SK-MEL-5 (cell line): ENCODE results near the gene EFEMP2. TPM values are rescaled to one million over a fixed set of nuclear protein-coding genes. Genes with fewer than 3 reads are reported as not detected.

ENCODE experiments used
- DNase-seq: peaks from one replicate; pipeline ENCODE4 v3.0.0-alpha.2; 2016; ENCODE audit warnings: low read depth, low spot score
- in situ Hi-C: cut with HindIII; loops from 2 replicates; pipeline ENCODE4 v1.10.0; 2016; ENCODE audit warnings: low sequenced_read_pairs, high pct_unique_total_duplicates, low pct_unique_long_range_greater_than_20kb
- polyA plus RNA-seq, 2 experiments: library from polyadenylated mRNA; depleted of rRNA; stranded (reverse); fragments of >200 nt; gene quantifications; 2 replicates each; pipeline ENCODE4 v1.2.3, GENCODE V29; 2015
- total RNA-seq: library from RNA; depleted of rRNA; stranded (reverse); fragments of >200 nt; shearing (Covaris generic); gene quantifications from 2 replicates; pipeline ENCODE4 v1.2.3, GENCODE V29; 2014; rRNA removed

EFEMP2 gene
- 0.45 and 0.55 TPM in 2 replicates for total RNA-seq
- polyA plus RNA-seq (2015; cell fraction: cytosol; rRNA removed), result 0.07 and 1.7 TPM in 2 replicates
- 19.3 and 62.2 TPM in 2 replicates for polyA plus RNA-seq (2015; cell fraction: nucleus; rRNA removed)

DNA sequence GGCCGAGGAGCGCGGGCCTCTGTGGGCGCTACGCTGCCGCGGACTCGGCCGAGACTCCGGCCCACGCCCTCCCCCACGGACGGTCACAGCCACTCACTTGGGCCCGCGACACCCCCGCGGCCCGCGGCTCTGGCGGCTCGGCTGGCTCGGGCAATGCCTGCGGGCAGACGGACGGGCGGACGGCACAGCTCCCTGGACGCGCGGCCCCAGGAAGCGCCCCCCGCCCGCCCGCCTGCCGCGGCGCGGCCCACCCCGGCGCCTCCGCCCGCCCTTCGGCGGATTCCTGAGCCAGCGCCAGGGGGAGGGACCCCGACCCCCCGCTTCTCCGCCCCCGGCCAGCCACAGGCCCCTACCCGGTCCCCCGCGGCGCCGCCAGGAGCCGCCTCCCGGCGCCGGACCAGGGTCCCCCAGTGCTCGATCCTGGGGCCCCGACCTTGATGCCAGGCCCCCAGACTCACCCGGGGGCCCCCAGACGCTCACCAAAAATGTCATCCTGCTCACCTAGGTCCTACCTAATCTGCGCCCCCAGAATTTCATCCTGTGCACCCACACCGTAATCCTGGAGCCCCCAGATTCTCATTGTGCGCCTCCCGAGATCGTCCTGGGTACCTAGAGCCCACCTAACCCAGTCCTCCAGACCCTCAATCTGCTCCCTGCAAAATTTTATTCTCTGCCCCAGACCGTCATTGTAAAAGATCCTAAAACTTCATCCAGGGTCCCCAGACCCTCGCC is at the start of gene EFEMP2:
Gene EFEMP2, minus strand, starts transcription at position 215 of the 732 bp plus-strand sequence. CDS start 446 bp downstream, outside the sequence.
- no peak for DNase-seq
- in situ Hi-C loops, result no loop called here

DNA sequence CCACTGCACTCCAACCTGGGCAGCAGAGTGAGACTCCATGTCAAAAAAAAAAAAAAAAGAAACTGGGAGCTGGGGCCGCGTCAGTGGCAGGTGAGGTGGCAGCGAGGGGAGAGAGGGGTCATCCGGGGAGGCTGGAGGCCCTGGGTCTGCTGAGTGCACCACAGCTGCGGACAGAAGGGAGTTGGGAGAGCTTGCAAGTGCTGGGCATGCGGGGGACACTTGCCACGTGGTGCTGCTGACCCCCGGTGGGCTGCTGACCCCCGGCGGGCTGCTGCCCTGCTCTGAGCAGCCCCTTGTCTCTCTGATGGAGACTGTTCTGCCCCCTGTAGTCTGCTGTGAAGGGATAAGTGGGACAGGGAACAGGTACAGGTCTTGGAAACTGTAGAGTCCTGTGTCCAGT is 49.3 kb upstream of the EFEMP2 start:
- no peak for DNase-seq
- in situ Hi-C loops, result no loop called here

DNA sequence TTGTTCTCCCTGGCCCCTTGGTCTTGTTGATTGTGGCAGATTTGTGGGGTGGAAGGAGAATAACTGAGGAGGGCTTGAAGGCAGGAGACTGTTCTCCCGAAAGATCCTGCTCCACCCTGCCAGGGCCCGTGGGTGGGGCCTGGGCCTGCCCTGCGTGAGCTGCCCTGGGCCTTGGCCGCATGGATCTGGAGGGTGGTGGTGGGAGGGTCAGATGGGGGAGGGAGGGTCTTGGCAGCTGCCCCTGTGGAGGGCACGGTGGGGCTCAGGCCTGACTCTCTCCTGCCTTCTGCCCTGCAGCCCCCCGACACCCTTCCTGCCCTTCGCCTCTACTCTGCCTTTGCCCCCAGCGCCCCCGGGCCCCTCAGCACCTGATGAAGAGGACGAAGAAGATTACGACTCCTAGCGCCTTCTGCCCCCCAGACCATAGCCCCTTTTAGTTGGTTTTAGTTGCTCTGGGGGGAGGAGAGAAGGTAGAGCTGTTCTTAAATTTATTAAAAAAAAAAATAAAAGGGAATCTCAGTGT is 48.5 kb upstream of the EFEMP2 start:
- no peak for DNase-seq
- in situ Hi-C loops, result no loop called here

DNA sequence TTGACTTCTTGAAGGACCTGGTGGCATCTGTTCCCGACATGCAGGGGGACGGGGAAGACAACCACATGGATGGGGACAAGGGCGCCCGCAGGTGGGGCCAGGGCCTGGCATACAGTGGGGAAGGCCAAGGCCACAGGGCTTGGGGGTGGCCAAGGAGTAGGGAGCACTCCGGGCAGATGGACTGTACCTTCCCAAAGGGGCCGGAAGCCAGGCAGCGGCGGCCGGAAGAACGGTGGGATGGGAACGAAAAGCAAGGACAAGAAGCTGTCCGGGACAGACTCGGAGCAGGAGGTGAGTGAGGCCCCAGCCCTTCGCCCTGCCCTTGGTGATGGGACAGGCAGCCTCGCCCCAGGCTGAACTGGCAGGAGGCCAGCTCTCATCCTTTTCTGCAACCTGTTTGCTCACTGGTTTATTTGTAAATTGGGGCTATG is 47.8 kb upstream of the EFEMP2 start:
- in situ Hi-C loops, result no loop called here
- DNase-seq, result no peak

DNA sequence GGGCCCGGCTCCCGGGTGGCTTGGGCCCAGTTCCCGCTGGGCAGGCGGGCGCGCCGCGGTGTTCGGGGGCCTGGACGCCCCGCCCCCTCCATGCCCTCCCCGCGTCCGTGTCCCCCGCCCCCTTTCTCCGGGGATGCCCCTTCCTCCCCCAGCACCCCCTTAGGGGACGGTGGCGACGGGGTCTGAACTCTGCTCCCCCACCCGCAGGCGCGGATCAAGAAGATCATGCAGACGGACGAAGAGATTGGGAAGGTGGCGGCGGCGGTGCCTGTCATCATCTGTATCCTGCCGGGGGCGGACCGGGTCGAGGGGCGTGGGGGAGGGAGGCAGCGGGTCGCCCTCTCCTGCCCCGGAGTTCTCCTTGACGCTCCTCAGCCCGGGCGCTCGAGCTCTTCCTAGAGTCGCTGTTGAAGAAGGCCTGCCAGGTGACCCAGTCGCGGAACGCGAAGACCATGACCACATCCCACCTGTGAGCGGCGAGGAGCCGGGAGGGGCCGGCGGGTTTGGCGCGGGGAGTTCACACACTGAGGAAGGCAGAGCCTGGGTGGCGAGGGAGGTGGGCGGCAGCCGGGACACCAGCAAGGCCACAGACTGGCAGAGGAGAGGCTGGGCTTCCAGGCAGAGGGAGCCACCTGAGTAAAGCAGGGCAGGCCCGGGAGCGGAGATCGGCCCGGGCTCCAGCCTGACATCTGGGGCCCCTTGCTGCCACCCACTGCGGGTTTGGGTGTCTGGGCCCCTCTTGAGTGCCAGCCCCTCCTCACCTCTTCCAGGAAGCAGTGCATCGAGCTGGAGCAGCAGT is 47.2 kb upstream of the EFEMP2 start:
- no peak for DNase-seq

DNA sequence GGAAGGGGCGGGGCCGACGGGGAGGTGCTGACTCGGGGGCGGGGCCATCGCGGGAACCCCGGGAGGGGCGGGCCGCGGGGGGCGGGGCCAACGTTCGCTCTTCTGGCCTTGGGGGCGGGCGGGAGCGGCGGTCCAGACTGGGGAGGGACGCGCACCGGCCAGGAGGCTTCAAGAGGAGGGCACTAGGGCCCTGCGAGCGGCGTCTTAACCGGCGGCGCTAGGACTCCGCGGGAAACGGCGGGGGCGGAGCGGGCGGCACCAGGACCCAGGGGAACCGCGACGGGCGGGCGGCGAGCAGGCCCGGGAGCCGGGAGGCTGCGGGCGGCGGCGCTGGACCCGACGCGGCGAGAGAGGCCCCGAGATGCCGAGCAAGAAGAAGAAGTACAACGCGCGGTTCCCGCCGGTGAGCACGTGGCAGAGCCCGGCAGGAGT is 46.6 kb upstream of the EFEMP2 start, which contains the start of gene DRAP1:
Gene DRAP1, plus strand, starts transcription at position 286 of the 432 bp plus-strand sequence. Its CDS starts 76 bp downstream, at position 362.
- DNase-seq, result peak; percentile 95
- in situ Hi-C loops, result no loop called here

More for the DNA sequence above, 47.2 kb upstream of the EFEMP2 start:
- in situ Hi-C loops, result no loop called here

DNA sequence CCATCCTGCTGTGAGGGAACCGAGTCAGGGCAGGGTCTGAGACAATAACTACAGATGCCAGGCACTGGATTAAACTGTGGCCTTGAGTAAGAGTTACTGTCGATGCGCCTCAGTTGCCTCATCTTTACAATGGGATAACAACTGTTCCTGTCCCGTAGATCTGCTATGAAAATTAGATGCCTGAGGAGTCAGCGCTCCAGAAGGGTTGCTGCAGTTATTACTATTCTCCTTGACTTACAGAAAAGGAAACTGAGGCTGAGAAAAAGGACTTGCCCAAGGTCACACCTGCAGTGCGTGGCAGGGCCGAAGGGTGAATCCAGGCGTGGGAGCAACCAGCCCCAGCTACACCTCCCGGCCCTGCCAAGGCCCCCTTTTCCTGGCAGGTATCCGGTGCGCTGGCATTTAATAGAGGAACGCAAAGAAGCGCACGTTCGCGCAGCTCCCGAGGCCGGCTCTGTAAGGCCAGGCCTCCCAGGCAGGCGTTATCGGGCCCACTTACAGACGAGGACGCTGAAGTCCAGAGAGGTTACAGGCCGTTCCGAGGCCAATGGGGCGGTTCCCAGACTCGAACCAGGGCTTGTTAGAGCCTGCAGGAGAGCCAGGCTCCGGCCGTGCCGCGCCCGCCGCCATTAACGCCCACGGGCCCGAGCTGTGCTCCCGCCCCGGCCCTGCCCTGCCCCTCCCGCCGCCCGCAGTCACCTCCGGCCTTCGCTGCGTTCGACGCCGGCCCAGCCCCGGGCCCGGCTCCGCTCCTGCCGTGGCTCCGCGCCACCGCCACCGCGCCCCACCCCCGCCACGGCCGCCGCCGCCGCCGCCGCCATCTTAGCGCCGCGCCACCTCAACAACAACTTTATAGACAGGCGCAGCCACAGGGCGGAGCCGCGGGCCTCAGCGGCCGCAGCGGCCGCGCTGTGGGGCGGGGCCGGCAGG is 45.9 kb upstream of the EFEMP2 start, which contains the start of gene C11orf68:
Gene C11orf68, minus strand, starts transcription at position 852 of the 930 bp plus-strand sequence. Its CDS starts 31 bp downstream, at position 821.
- in situ Hi-C loops, result no loop called here
- DNase-seq, result no peak

DNA sequence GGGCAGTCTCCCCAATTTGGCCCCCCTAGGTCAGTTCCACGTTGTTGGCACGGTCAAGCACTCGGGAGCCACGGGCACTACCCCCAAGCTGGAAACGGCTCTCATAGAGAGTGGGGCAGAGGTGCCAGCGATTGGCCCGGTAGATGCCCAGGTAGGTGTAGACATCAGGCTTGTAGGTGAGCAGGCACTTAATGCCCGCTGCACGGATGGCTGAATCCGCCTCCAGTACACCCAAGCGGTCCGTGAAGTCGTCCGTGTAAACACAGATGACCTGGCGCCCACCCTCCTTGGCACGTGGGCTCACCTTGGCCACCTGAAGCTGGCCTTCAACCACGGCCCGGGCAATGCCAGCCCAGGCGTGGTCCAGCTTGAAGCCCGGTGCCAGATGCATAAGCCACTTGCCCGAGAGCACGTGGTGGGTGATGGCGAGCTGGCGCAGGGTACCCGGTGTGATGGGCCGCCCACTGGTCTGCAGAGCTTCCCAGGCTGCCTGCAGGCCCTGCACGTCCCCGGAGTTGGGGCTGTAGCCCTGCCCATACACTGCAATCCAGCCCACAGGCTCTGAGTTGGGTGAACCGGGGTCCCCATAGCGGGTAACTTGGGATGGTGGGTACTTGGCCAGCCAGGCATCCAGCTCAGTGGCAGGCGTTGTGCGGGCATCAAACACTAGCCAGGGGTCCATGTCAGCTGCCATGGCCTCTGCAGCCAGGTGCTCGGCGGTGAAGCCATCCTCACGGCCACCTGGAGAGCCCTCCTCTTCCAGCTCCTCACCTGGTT is 45.0 kb upstream of the EFEMP2 start:
- in situ Hi-C loops, result no loop called here
- no peak for DNase-seq

DNA sequence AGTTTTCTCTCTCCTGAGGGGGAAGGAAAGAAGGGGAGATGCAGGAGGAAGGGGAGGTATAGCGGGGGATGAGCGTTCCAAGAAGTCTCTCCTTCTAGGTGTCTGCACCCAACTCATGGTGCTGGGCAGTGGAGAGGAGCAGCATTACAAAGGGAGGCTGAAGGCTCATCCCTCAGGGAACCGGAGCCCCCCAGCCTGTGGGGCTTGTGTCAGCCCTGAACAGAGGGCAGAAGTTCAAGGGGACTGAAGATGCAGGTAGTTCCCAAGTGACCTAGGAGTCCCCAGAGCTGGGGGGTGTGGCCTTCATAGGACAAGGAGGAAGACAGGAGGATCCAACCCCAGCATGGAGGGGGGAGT is 44.5 kb upstream of the EFEMP2 start:
- in situ Hi-C loops, result no loop called here
- DNase-seq, result no peak

DNA sequence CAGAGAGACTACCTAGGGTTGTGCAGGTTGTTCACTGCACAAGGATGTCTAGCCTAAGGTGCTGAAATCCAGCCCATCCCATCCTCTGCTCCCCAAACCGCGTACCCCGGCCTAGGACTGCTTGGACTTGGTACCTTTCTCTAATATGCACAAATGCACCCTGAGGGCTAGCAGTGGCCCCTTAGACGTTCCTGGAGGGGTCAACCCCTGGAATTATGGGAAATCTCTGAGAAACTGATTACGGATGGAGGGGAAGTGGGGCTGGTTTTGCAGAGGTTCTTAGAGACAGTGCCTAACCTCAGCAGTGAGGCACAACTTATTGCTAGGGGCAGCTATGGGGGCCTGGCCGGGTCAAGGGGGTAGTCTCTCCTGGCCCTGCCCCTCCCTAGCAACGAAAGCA is 43.8 kb upstream of the EFEMP2 start:
- no peak for DNase-seq

DNA sequence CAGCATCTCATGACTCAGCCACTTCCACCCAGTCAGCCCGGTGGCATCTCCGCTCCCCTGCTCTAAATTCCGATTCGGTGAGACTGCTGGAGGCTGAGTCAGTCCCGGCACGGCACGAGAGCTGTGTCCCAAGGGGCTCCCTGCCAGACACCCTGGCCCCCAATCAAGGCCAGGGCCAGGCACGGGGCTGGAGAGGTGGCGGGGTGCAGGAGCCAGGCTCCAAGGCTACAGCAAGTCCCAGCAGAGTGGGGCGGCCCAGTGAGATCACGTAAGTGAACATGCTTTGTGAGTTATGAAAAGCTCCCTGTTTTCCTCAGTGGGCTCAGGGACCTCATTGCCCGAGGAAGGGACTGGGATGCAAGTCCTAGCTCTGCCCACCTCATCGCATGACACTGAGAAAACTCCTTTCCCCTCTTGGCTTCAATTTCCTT is 43.2 kb upstream of the EFEMP2 start:
- in situ Hi-C loops, result no loop called here
- peak; percentile 68 for DNase-seq

More for the DNA sequence above, 43.8 kb upstream of the EFEMP2 start:
- in situ Hi-C loops, result no loop called here

DNA sequence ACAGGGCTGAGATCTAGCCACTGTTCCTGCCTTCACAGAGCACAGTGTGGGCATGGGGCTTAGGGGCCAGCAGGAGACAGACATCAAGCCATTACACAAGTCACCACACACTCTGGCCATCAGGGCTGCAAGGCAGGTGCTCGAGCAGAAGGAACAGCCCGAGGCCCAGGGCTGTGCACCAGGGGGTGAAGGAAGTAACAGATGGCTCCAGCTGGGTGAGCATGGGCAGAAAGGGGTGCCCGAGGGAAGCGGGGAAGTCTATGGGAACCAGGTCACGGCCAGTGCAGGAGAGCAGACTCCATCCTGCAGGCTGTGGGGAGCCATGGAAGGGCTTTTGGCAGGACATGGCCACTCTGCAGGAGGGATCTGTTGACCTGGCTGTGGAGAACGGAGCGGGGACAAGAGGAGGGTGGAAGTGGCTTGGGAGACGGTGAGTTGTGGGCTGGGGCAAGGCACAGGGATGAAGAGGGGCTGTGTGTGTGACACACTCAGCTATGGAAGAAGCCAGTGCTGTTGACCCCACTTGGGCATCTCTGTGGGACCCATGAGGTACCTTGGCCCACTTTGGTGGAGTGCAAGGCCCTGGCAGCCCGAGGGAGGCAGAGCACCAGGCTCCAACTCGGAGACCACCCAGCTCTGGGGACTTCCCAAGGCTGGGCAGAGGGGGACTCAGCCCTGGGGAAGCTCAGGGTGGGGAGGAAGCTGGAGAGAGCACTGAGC is 42.7 kb upstream of the EFEMP2 start:
- DNase-seq, result no peak
- in situ Hi-C loops, result no loop called here

DNA sequence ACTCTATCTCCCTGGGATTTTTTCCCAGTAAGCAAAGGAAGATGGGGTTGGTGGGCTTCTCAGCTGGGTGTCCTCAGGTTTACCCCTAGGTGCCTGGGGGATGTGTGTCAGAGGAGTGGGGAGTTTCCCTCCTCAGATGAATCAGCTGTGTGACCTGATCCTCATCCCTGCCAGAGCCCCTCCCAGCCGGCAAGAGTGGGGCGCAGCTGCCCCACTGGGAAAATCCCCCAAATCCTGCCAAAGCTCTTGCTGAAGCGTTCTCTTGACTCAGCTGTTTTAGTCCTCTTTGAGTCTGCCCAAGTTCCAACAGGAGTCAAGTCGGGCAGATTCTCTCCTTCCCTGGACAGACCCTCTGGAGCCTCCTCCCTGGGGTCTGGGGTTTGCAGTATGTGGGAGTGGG is 40.2 kb upstream of the EFEMP2 start:
- in situ Hi-C loops, result no loop called here
- DNase-seq, result no peak

DNA sequence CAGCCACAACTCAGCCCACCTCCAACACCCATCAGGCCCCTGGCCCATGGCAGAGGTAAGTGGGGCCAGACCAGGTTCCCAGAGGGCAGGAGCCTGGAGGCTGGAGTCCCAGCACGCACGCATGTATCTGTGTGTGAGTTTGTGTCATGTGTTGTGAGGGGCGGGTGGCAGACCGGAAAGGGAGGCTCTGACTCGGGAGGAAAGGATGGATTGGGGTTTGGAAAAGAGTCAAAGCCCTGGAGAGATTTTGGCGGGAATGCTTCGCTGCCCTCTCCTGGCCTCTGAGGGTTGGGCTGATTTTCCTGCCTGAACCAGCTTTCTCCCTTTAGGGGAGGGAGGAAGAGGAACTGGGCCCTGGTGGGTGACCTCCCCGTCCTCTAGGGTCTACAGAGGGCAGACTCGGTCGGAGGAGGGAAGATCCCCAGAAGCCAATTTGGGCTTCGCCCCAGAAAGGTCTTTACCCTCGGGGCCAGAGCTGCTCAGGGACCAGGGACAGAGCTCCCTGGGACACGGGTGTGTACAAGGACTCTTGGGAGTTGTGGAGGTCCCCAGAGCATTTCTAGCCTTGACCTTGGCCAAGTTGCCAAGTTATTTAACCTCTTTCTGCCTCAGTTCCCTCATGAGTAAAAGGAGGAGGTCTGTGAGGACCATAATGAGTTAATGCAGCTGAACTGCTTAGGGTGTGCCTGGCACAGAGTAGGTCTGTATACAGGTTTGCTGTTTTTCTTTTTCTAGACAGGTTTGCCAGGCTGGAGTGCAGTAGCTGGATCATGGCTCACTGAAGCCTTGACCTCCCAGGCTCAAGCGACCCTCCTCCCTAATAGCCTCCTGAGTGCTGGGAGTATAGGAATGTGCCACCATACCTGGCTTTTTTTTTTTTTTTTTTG is 39.3 kb upstream of the EFEMP2 start:
- in situ Hi-C loops, result no loop called here

DNA sequence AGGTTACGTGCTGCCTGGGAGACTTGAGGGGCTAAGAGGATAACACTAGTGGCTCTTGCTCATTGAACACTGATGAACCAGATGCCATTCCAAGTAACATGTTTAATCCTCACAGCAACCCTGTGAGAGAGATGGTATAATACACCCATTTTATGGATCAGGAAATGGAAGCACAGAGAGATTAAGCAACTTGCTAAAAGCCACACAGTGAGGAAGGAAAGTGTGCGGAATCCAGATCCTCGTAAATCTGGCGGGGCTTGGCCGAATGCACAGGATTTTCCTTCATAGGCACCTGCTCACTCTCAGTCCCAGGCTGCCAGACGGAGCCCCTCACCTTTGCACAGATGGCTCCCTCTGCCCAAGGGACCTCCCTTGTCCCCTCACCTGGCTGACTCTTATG is 35.3 kb upstream of the EFEMP2 start:
- DNase-seq, result no peak
- in situ Hi-C loops, result no loop called here

More for the DNA sequence above, 39.3 kb upstream of the EFEMP2 start:
- peak; percentile 65 for DNase-seq
